HG03064 (cell line): ENCODE measurements around the gene SLC35G2.
"Not testable (repeated sequence)": the region's sequence is repeated elsewhere in the genome, so short reads cannot be mapped to it uniquely, and the experiment has no call there.

Experiments
- ATAC-seq: cut with Tn5 transposase; IDR thresholded peaks from one replicate; pipeline ENCODE4 v1.9.1; 2021; ENCODE audit warnings: low read depth; ENCODE audit not compliant: unreplicated experiment

SLC35G2 gene

GRCh38 chr3:136883967-136884720 is 65.2 kb downstream of the SLC35G2 start:
- no peak for ATAC-seq

DNA sequence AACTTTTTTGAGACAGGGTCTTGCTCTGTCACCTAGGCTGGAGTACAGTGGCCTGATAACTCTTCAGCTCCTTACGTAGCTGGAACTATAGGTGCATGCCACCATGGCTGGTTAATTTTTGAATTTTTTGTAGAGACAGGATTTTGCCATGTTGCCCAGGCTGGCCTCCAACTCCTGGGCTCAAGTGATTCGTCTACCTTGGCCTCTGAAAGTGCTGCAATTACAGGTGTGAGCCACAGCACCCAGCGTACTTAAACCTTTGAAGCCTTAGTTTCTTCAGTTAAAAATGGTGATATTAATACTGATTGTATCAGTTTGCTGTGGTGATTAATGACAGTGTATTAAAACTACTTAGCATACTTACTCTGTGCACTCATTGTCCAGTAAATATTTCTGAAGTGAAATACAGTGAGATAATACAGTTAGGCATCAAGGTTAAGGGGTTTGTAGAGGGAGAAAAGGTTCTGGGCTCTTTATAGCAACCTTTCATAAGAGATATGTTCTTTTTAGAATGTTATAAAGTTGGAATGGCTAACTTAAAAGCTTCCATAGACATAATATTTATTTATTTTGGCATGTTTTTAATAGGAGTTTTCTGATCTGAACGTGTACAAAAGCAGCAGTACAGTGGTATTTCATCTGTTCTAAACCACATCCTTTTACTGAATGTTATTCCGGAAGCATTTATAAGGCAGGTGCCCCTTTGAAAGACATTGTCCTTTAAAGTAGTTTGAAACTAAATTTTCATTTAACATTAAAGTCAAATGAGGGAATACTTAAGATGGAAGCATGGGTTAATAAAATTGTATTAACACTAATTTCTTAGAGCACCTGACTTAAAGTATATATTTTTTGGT is 66.7 kb downstream of the SLC35G2 start:
- ATAC-seq, result peak; percentile 59

DNA sequence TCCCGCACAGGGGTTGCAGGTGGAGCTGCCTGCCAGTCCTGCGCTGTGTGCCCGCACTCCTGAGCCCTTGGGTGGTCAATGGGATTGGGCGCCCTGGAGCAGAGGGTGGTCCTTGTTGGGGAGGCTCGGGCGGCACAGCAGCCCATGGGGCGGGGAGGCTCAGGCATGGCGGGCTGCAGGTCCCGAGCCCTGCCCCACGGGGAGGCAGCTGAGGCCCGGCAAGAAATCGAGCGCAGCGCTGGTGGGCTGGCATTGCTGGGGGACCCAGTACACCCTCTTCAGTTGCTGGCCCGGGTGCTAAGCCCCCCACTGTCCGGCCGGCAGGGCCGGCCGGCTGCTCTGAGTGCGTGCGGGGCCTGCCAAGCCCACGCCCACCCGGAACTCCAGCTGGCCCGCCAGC is 71.0 kb downstream of the SLC35G2 start:
- no peak for ATAC-seq

DNA sequence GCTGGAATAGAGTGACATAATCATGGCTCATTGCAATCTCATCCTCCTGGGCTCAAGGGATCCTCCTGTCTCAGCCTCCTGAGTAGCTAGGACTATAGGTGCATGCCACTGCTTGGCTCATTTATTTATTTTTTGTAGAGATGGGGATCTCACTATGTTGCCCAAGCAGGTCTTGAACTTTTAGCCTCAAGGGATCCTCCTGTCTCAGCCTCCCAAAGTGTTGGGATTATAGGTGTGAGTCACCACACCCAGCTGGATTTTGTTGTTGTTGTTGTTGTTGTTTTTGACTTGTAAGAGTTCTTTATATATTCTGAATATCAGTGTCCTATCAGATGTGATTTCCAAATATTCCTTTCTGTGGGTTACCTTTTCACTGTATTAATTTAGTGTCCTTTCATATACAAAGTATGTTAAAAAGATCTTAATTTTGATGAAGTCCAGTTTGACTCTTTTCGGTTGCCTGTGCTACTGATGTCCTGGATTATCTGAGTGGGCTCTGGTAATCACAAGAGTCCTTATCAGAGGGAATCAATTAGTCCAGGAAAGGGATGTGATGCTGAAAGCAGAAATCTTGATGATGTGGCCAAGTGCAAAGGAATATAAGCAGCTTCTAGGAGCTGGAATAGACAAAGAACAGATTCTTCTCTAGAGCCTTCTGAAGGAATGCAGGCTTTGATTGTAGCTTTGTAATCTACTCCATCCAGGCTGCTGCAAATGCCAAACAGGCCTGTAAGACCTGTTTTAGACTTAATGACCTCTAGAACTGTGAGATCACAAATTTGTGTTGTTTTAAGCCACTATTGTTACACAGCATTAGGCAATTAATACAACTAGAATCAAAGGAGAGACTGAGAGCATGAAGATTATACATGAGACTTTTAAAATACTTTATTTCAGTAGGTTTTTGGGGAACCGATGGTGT is 73.3 kb downstream of the SLC35G2 start:
- ATAC-seq, result no peak

DNA sequence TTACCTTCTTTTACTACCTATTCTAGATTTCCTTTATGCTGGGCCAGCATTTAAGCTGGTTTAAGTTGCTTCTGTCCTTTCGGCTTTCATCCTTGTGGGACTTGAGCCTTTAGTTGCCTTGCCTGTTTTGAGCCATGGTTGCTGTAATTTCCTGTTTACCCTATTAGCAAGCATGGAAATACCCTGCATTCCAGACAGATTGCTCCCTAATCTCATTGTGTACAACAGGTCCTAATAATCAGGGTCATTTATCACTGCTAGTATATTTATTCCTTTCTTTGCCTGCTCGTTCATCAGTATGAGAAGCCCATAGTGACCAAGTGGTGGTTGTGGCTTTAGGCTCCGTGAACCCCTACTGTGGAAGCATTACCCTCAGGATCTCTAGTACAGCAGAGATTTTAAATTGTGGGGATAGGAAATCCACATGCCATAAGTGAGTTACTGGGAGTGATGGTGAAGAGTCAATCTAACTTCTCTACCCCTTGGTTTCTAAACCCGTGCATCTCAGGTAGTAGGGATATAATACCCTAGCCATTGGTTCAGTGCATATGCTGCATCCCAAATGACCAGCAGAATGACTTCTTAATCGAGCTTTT is 75.0 kb downstream of the SLC35G2 start:
- ATAC-seq, result no peak

GRCh38 chr3:136897171-136897570 is 78.2 kb downstream of the SLC35G2 start:
- ATAC-seq, result not testable (repeated sequence)

GRCh38 chr3:136898549-136898948 is 79.6 kb downstream of the SLC35G2 start:
- ATAC-seq, result no peak

DNA sequence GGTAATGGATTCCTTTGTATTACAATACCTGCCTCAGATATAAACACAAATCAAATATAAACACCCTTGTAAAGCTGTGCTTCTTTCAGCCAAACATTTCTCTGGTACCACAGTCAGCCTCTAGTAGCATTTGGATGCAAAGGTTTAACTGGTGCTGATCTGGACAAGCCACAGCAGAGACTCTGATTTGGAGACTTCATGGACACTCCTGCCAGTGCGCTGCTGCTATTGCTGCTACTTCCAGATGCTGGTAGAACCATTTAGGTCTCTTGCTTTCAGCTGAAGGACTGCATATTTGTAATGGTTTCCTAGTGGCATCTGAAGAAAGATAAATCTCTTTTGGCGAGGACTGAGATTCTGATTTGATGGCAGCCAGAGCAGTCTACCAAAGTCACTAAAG is 80.0 kb downstream of the SLC35G2 start:
- no peak for ATAC-seq

DNA sequence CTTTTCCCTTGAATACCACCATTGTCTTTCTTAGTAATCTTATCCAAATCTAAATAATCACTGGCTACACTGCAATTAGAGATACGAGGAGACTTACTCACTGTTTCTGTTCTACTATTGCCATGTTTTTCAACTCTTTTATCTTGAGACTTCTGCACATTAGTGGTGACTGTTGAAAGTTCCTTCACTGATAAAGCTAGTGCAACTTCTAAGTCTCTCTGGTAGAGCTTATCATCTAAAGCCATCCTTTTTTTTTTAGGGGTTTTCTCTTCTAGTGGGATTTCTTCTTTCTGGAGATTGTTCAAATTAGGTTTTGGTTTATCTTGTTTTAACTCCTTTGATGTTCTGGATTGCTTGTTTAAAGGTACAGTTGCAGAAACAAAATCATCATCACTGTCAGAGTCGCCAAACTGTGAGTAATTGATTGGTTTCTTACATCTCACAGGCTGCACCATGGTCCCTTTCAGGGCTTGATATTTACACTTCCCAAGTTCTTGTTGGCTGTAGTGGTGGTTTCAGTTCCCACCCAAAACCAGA is 80.8 kb downstream of the SLC35G2 start:
- no peak for ATAC-seq

- ATAC-seq, result not testable (repeated sequence)
Observed at GRCh38 chr3:136900694-136901093, 81.8 kb downstream of the SLC35G2 start.

- ATAC-seq, result no peak
Observed at GRCh38 chr3:136901391-136901790, 82.5 kb downstream of the SLC35G2 start.

DNA sequence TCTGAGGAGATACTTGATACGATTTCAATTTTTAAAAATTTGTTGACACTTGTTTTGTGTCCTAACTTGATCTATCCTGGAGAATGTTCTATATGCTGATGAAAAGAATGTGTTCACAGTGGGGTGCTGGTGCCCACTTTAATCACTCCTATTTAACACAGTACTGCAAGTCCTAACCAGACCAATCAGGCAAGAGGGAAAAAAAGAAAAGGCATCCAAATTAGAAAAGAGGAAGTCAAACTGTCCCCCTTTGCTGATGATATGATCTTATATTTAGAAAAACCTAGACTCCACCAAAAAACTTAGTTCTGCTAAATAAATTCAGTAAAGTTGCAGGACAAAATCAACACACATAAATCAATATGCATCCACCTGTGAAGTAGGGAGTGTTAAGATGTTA is 83.6 kb downstream of the SLC35G2 start:
- ATAC-seq, result not testable (repeated sequence)

GRCh38 chr3:136903899-136904298 is 85.0 kb downstream of the SLC35G2 start:
- no peak for ATAC-seq

GRCh38 chr3:136904746-136905145 is 85.8 kb downstream of the SLC35G2 start:
- ATAC-seq, result no peak
